Ovary (tissue), 3 donors: ENCODE data around the gene C10orf62.
"Not testable (repeated sequence)": the region's sequence is repeated elsewhere in the genome, so short reads cannot be mapped to it uniquely, and the experiment has no call there.

ENCODE experiments used
- EP300 ChIP-seq: sonication (generic); formaldehyde crosslinking; IDR thresholded peaks from one replicate; pipeline ENCODE4 v1.6.1; 2017; ENCODE audit warnings: antibody characterized with exemption
- POLR2A ChIP-seq: fragments of 450-650 bp; IDR thresholded peaks from one replicate; pipeline ENCODE4 v1.6.1; 2017; ENCODE audit warnings: antibody characterized with exemption, mild to moderate bottlenecking, moderate library complexity
- TF ChIP-seq, protein P1 (sequence below), 3 donors: fragments of 450-650 bp in 2 of 3; fragments of 200-600 bp in 1 of 3; IDR thresholded peaks; one replicate each; pipeline versions ENCODE4 v1.5.1 to v1.8.0; 2016 to 2022; ENCODE audit warnings: antibody characterized with exemption in 3 of 3, mild to moderate bottlenecking in 1 of 3
- donor health status: DM: no; HTN: no; CAD: no.

DNA sequence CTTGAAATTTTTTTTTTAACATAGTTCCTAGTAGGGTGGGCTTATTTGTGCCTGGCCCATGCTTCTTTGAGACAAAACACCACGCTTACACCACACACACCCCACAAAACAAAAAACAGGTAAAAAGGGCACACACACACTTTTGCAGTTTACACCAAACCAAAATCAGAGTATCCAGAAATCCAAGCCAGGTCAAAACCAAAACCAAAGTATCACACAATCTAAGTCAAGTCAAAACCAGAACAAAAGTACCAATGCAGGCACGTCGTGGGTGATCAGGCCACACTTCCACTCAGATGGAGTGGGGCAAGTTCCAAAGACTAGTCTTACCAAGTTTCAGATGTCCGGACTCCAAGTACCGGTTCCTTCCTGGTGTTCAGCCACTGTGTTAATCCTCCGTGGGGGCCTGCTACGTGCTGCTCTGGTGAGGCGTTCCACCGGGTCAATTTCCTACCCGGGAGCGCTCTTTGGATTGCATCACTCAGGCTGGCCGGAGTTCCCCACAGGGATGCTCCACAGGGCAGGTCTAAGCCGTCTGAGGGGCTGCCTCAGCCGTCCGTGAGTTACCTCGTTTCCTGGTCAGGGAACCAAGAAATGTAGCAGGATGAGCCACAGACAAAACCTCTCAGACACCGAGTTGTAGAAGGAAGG, 28.7 kb upstream of the C10orf62 start:
- TF ChIP-seq, protein P1, sequence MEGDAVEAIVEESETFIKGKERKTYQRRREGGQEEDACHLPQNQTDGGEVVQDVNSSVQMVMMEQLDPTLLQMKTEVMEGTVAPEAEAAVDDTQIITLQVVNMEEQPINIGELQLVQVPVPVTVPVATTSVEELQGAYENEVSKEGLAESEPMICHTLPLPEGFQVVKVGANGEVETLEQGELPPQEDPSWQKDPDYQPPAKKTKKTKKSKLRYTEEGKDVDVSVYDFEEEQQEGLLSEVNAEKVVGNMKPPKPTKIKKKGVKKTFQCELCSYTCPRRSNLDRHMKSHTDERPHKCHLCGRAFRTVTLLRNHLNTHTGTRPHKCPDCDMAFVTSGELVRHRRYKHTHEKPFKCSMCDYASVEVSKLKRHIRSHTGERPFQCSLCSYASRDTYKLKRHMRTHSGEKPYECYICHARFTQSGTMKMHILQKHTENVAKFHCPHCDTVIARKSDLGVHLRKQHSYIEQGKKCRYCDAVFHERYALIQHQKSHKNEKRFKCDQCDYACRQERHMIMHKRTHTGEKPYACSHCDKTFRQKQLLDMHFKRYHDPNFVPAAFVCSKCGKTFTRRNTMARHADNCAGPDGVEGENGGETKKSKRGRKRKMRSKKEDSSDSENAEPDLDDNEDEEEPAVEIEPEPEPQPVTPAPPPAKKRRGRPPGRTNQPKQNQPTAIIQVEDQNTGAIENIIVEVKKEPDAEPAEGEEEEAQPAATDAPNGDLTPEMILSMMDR (IDR thresholded peaks at IDR 0.05), result not testable (repeated sequence)
- not testable (repeated sequence) for TF ChIP-seq POLR2A, EP300
